Right lobe of liver (tissue), 4 donors: ENCODE results near the gene MOB3A.

Source experiments
- CTCF ChIP-seq, 4 donors: fragments of 200-600 bp in 3 of 4; fragments of 450-650 bp in 1 of 4; IDR thresholded peaks; one replicate each; pipeline versions ENCODE4 v1.5.1 to v1.8.0; 2016 to 2022; ENCODE audit warnings: antibody characterized with exemption in 4 of 4, mild to moderate bottlenecking in 2 of 4
- POLR2A ChIP-seq: fragments of 450-650 bp; IDR thresholded peaks from one replicate; pipeline ENCODE4 v1.6.1; 2017; ENCODE audit warnings: antibody characterized with exemption, mild to moderate bottlenecking
- donor health status: DM: no; HTN: no; CAD: no.
- donor health status: DM: no; HTN: no; CAD: no.
- donor health status: DM: no; HTN: yes; CAD: no.

- TF ChIP-seq CTCF (IDR thresholded peaks at IDR 0.05) (no peak), POLR2A (no peak)
Observed at GRCh38 chr19:2112516-2113320, 16.6 kb upstream of the MOB3A start.
